ENCODE measurements around the gene ADAMTS8.
A peak's percentile ranks its signal among the peaks of the same experiment; 100 is the strongest.
"Not testable (repeated sequence)": the region's sequence is repeated elsewhere in the genome, so short reads cannot be mapped to it uniquely, and the experiment has no call there.

Gene ADAMTS8

GRCh38 chr11:130438401-130439159, 10.2 kb upstream of the ADAMTS8 start:
- not testable (repeated sequence) for DNase-seq (ENCODE audit: low read depth, low spot score)

DNA sequence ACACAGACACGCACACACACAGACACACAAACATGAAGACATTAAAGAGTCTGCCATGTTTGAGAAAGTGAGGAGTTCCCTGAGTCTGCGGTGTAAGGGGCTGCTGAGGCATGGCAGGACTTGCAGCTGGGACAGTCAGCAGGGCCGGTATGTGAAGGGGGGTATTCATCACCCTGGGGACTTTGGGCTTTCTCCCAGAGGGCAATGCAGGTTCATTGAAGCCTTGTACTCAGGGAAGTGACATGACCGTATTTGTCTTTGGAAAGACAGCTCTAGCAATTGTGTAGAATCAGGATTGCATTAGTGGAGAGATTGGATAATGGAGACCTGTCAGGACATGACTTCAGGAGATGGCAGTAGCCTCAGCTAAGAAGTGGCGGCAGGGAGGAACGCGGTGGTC, 9.4 kb upstream of the ADAMTS8 start:
- no peak for DNase-seq (ENCODE audit: low read depth, low spot score)

- no peak for DNase-seq (ENCODE audit: low read depth, low spot score)
Measured at GRCh38 chr11:130436171-130436570, 7.8 kb upstream of the ADAMTS8 start.

- DNase-seq (ENCODE audit: low read depth, low spot score): no peak
Measured at GRCh38 chr11:130435671-130436070, 7.3 kb upstream of the ADAMTS8 start.

DNA sequence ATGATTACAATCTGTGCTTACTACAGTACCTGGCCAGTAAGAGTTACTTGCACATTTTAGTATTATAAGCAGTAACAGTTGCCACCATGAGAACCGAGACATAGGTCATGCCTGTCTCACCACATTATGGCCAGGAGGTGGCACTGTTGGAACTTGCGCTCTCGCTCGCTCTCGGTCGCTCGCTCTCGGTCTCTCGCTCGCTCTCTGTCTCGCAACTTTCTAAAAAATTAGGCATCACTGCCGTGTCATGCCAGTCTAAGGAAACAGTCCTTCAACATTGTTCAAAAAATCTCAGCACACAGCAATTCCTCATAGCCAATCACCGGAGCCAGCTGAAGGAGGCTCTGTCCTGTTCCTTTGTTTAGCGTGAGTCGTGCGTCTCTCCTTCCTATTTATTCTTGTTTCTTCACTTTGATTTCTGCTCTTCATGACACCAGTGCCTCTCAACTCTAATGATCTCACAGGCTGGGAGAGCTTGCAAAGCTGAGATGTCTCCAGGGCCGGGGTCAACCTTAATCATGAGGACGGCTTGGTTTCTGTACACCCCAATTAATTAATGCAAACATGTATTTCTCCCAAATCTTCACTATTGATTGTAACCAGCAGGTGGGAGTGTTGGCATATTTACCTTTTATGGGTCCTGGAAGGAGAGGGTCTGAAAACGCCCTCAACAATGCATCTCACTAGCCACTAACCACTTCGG, 6.3 kb upstream of the ADAMTS8 start:
- peak; percentile 30 for DNase-seq (ENCODE audit: low read depth, low spot score)

DNA sequence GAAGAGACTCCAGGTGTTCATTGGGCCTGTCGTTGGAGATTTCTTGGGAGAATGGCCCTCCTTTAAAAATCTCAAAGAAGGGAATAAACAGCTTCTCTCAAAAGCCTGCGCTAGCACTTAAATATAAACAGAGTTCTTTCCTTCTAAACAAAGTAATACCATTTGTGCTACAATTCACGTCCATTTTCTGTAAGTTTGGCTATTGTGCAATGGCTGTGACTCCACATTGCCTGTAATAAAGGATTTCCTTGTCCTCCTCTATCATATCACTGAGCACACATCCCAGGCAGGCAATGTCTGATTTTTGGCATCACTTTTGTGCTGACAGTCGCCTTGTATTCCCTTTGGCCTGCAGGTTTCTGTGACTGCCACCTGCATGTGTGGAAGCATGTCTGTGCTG, 4.9 kb upstream of the ADAMTS8 start:
- DNase-seq (ENCODE audit: low read depth, low spot score): no peak

GRCh38 chr11:130431801-130432200, 3.4 kb upstream of the ADAMTS8 start:
- no peak for DNase-seq (ENCODE audit: low read depth, low spot score)

DNA sequence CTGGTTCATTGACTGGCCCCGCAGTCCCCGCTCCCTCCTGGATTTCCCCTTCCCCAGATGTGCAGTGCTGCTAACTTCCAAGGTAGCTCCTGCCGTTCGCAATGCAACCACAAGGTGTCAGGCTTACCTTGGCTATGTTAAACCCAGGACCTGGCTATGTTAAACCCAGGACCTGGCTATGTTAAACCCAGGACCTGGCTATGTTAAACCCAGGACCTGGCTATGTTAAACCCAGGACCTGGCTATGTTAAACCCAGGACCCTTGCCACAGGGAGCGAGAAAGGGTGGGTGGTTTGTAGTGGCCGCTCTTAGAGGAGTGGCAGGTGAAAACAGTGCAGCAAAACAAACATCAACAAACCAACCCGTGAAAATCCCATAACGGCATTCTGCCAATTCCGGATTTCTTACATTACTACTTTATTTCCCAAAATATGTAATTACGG, 2.9 kb upstream of the ADAMTS8 start:
- peak; percentile 34 for DNase-seq (ENCODE audit: low read depth, low spot score)

GRCh38 chr11:130429983-130430382, 1.6 kb upstream of the ADAMTS8 start:
- no peak for DNase-seq (ENCODE audit: low read depth, low spot score)

DNA sequence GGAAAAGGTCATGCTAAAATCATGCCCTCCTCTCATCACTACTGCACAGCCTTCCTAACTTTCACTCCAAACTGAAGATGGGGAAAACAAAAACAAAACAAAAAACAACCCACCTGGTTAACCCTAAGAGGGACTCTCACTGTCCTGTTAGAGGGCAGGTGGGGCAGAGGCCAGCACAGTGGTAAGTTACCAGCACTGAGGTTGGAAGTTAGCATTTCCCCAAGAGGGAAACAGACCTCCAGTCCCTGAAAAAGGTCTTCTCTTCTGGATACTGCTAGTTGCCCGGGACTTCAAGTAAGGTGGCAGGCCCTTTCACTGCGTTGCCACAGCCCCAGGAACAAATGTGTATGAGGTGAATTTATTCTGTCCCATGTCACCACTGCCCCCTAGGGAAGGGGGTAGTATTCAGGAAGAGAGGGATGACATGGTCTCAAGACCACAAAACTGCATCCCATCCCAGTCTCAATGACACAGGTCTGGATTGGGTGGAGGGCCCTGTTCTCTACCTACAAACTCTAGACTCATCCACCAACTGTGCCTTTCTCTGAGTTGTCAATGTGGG, 792 bp upstream of the ADAMTS8 start:
- no peak for DNase-seq (ENCODE audit: low read depth, low spot score)

DNA sequence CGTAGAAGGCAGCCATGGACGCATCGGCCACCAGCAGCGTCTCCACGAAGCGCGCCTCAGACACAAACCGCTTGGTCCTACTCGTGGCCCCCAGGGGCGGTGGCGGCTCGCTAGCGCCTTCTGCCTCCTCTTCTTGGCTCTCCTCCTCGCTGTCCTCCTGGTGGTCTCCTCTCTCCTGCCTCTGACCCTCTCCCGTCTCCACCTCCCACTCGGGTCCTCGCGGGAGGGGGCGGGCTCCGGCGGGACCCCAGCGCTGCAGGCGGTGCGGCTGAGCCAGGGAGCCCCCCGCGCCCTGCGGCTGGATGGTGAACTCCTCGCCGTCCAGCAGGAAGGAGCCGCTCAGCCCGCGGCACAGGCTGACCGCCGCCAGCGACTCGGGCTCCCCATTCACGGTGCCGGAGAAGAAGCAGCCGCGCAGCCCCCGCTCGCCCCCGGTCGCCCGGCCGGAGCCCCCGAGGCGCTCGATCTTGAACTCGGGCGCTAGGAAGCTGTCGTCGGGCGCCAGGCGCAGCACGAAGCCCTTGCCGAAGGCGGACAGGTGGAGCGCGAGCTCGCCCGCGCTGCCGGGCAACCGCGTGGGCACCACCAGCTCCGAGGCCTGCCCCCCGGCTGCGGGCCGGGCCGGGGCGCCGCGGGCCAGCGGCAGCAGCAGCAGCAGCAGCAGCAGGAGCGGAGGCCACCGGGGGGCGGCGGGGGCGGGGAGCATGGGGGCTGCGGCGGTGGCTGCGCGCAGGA, 661 bp downstream of the ADAMTS8 start:
- DNase-seq (ENCODE audit: low read depth, low spot score): no peak

GRCh38 chr11:130426837-130427341, 1.5 kb downstream of the ADAMTS8 start:
- DNase-seq (ENCODE audit: low read depth, low spot score): no peak

DNA sequence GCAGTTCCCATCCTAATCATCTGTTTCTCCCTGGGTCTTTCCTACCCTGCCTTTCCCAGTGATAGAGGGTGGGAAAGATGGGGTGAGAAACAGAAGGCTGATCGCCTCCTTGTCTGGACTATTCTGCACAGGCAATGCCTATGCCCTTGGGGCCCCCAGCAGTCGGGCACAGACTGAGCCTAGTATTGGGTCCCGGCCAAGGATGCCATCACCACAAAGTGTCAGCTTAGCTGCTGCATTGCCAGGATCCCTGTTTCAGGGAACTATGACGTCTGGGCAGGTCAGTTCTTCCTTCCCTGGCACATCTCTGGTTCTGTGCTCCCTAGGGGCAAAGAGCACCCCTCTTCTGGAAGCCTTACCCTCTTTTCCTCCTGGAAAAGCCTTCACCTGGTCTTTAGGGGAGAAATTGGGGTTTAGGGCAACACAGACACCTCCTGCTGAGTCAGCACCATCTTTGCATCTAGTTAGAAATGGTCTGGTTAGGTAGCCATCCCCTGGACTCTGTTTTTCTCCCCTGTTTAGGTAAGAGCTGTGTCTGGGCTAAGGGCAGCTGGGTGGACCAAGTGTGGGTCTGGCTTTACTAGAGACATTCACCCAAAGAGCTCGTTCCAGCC, 2.1 kb downstream of the ADAMTS8 start:
- no peak for DNase-seq (ENCODE audit: low read depth, low spot score)

GRCh38 chr11:130425156-130425555, 3.3 kb downstream of the ADAMTS8 start:
- DNase-seq (ENCODE audit: low read depth, low spot score): no peak

GRCh38 chr11:130424613-130425140, 3.7 kb downstream of the ADAMTS8 start:
- no peak for DNase-seq (ENCODE audit: low read depth, low spot score)

GRCh38 chr11:130423541-130424142, 4.8 kb downstream of the ADAMTS8 start:
- no peak for DNase-seq (ENCODE audit: low read depth, low spot score)

DNA sequence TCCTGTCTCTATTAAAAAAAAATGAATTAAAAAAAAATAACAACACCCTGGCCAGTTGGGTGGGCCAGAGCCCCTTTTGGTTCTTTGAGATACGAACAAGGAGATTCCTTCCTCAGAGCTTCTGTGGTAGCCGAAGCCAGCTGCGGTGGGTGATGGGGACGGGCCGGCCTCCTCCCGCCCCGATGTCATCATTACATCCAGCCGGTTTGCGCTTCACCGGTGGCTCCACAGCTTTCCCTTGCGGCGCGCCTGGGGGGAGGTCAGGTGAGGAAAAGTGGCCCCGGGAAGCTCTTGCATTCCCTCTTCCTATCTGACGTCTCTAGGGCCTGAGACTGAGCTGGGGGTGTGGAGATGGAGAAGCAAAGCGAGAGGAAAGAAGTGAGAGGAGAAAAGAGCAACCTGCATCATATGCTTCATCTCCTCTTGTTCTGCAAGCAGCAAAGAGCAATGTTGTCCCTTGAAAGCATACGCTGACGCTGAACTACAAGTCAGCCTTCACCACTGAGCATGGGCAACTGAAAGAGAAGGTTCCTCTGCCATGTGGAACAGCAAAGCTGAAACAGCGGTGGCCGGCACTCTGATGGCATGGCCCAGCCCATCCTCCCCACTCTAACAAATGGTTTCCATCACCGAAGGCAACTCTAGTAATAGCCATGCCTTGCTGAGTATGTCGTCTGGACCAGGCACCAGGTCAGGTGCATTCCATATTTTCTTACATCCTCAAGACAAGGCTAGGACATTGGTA, 6.0 kb downstream of the ADAMTS8 start:
- DNase-seq (ENCODE audit: low read depth, low spot score): no peak

DNA sequence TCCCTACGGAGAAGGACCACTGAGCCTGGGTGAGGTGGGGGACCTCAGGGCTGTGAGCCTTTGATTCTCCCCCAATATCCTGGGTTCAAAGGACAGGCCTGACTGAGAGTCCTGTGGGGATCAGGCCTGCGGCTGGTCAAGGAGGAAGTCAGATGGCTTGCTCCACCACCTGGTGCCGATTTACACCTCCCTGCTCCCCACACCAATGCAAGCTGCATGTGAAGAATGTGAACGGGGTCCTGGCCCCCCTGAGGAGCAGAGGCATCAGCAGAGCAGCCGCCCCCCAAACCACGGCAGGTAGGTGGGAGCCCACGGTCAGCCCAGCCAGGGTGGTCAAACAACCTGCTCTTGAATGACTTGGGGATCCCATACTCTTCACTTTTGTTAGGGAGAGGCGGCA, 6.7 kb downstream of the ADAMTS8 start:
- no peak for DNase-seq (ENCODE audit: low read depth, low spot score)

DNA sequence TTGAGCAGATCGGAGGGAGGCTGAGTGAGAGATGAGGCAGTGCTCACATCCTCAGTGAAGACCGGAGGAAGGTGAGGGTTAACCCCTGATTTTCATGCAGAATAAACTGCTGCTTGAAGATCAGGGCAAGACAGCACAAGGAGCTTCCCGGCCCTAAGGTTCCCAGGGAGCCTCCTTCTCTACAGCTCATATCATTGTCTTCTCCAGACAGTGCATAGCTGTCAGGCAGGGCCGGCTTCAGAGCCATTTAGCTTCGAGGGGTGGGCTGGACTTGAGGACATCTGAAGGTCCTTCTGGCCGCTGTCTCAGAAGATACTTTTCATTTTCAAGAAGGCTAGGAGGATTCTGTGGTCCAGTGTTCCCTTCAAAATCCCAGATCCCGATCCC, 7.2 kb downstream of the ADAMTS8 start:
- DNase-seq (ENCODE audit: low read depth, low spot score): no peak
